Common myeloid progenitor, CD34-positive (primary cell): ENCODE measurements around the gene CD300A.
"Not testable (repeated sequence)": the region's sequence is repeated elsewhere in the genome, so short reads cannot be mapped to it uniquely, and the experiment has no call there.

ENCODE experiments used
- CTCF ChIA-PET: fragments of 350-600 bp; sonication (Branson Sonifier 250); formaldehyde crosslinking; loops from one replicate; lab custom pipeline; 2021; ENCODE audit warnings: antibody characterized with exemption; lab: Charles Lee
- POLR2A ChIA-PET: fragments of 350-600 bp; sonication (Branson Sonifier 250); formaldehyde crosslinking; loops from one replicate; lab custom pipeline; 2021; ENCODE audit warnings: antibody characterized with exemption; lab: Charles Lee
- DNase-seq, 3 donors: peaks; one replicate each; pipeline versions ENCODE4 v3.0.0 to v3.0.0-alpha.2; 2013
- H3K27ac ChIP-seq, 2 experiments: 1 replicate in 1 of 2; 2 replicates in 1 of 2; pipeline ENCODE4 v1.7.0; 2013; ENCODE audit warnings: inconsistent platforms in 2 of 2, low read length in 2 of 2, mild to moderate bottlenecking in 2 of 2, low read depth in 1 of 2, moderate library complexity in 1 of 2; ENCODE audit not compliant: severe bottlenecking in 2 of 2, insufficient read depth in 1 of 2, poor library complexity in 1 of 2
- H3K27me3 ChIP-seq, 5 experiments: replicated peaks in 2 of 5; 1 replicate in 3 of 5; 2 replicates in 2 of 5; pipeline versions ENCODE4 v1.6.1 to v1.7.0; 2013; ENCODE audit warnings: low read length in 4 of 5, mild to moderate bottlenecking in 2 of 5, moderate library complexity in 2 of 5, inconsistent platforms in 1 of 5; ENCODE audit not compliant: insufficient read depth in 5 of 5, control insufficient read depth in 4 of 5
- H3K36me3 ChIP-seq, 4 experiments: 1 replicate in 2 of 4; 2 replicates in 2 of 4; pipeline versions ENCODE4 v1.6.1 to v1.7.0; 2013; ENCODE audit warnings: low read length in 3 of 4, control low read depth in 1 of 4, mild to moderate bottlenecking in 1 of 4; ENCODE audit not compliant: control insufficient read depth in 4 of 4, insufficient read depth in 4 of 4
- H3K4me1 ChIP-seq, 4 experiments: 1 replicate in 3 of 4; 2 replicates in 1 of 4; pipeline versions ENCODE4 v1.6.1 to v1.7.1; 2013; ENCODE audit warnings: low read length in 3 of 4, mild to moderate bottlenecking in 3 of 4, control low read depth in 1 of 4, inconsistent platforms in 1 of 4, moderate library complexity in 1 of 4; ENCODE audit not compliant: control insufficient read depth in 4 of 4, insufficient read depth in 4 of 4; ENCODE audit errors: control extremely low read depth in 1 of 4
- H3K4me3 ChIP-seq, 7 experiments: 1 replicate in 4 of 7; 2 replicates in 3 of 7; pipeline versions ENCODE4 v1.5.1 to v1.7.0; 2013; ENCODE audit warnings: mild to moderate bottlenecking in 7 of 7, low read length in 6 of 7, moderate library complexity in 6 of 7, inconsistent platforms in 2 of 7, low read depth in 2 of 7, control low read depth in 1 of 7; ENCODE audit not compliant: insufficient read depth in 4 of 7, control insufficient read depth in 1 of 7; ENCODE audit errors: extremely low read depth in 1 of 7
- H3K9me3 ChIP-seq, 5 experiments: 1 replicate in 4 of 5; 2 replicates in 1 of 5; pipeline versions ENCODE4 v1.6.1 to v1.7.1; 2013; ENCODE audit warnings: low read length in 4 of 5, mild to moderate bottlenecking in 2 of 5, inconsistent platforms in 1 of 5, low read depth in 1 of 5, moderate library complexity in 1 of 5; ENCODE audit not compliant: control insufficient read depth in 4 of 5, insufficient read depth in 2 of 5; ENCODE audit errors: control extremely low read depth in 1 of 5
- WGBS: methylation state at CpG from one replicate; pipeline ENCODE4 v1.1.5; 2013; ENCODE audit not compliant: insufficient coverage; 5-methylcytosine and 5-hydroxymethylcytosine counted together

CD300A gene

DNA sequence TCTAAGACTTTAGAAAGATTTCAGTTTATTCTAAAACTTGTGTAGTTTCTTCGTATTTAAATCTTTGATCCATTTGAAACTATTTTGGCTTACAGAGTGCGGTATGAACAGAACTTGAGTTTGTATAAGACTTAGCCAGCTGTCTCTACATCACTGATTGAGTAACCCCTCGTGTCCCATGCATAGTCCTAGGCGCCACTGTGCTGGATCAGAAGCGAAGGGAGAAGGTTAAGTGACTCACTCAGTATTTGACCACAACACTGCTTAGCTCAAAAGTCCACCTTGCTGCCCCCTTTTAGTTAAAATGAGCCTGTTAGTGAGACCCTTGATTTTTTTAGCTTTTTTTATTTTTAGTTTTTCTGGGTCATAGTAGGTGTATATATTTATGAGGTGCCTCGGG is 36.4 kb downstream of the CD300A start:
- POLR2A ChIA-PET: no interaction called here
- no peak overlapping the region for H3K4me3 ChIP-seq
- no peaks in the 10 kb centered on the region for H3K4me1 ChIP-seq
- no peaks in the 10 kb centered on the region for H3K9me3 ChIP-seq
- no peak overlapping the region for H3K27ac ChIP-seq
- DNase-seq: no peak
- WGBS: 98% methylated on average over 6 of the region's 6 CpGs
- CTCF ChIA-PET: interaction anchor here (1.3 kb wide), 1 partner anchor 140 kb away, joined by 3 read pairs; no protein-coding TSS in a partner anchor
- H3K36me3 ChIP-seq: no peaks in the 10 kb centered on the region
- no peaks in the 10 kb centered on the region for H3K27me3 ChIP-seq

GRCh38 chr17:74503949-74504348 is 37.5 kb downstream of the CD300A start:
- 97% methylated on average over 3 of the region's 5 CpGs for WGBS
- H3K27ac ChIP-seq, H3K4me1 ChIP-seq, POLR2A ChIA-PET, DNase-seq, H3K4me3 ChIP-seq, H3K36me3 ChIP-seq, H3K9me3 ChIP-seq, H3K27me3 ChIP-seq, CTCF ChIA-PET: not testable (repeated sequence)

GRCh38 chr17:74508156-74508555 is 41.7 kb downstream of the CD300A start:
- CTCF ChIA-PET: no interaction called here

GRCh38 chr17:74512036-74512435 is 45.6 kb downstream of the CD300A start:
- H3K4me3 ChIP-seq: no peak overlapping the region
- no peaks in the 10 kb centered on the region for H3K36me3 ChIP-seq
- ChIA-PET CTCF (interaction anchor here (0.8 to 1.9 kb wide), 8 partner anchors 8 to 224 kb away, joined by 3 to 7 read pairs (median 4); partner anchors contain the start of gene CD300LB), POLR2A (interaction anchor here (1.0 kb wide), 1 partner anchor 48 kb away, joined by 5 read pairs; no protein-coding TSS in a partner anchor)
- no peaks in the 10 kb centered on the region for H3K9me3 ChIP-seq
- H3K27me3 ChIP-seq: no peaks in the 10 kb centered on the region
- WGBS: 100% methylated on average over 2 of the region's 2 CpGs
- DNase-seq: no peak
- H3K4me1 ChIP-seq: peaks cover 0 to 28% (median 16%) of the 10 kb centered on the region in 4 experiments
- no peak overlapping the region for H3K27ac ChIP-seq

More at GRCh38 chr17:74508156-74508555, 41.7 kb downstream of the CD300A start:
- DNase-seq: no peak
- POLR2A ChIA-PET: no interaction called here
- Histone ChIP-seq H3K27me3 (no peaks in the 10 kb centered on the region), H3K4me1 (peaks cover 0 to 13% (median 12%) of the 10 kb centered on the region in 4 experiments), H3K9me3 (no peaks in the 10 kb centered on the region), H3K36me3 (no peaks in the 10 kb centered on the region), H3K4me3 (no peak overlapping the region), H3K27ac (no peak overlapping the region)

DNA sequence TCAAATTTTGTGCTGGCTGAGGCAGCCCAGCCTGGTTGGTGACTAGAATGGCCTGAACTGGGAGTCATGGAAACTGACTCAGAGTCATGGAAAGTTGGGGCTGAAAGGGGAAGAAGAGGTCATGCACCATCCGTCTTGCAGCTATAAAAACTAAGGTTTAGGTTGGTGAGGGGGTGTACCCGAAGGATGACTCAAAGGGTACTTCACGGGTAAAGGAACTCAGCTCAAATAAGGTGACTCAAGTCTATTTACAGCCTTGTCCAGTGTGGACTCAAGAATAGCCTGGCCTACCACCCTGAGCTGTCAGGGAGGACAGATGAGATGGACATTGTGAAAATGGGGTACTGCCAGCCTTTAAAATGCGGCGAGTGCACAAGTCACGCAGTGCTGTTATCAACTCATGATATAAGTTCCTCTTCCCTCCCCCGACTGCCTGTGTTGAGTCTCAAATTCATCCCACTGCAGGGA is 46.2 kb downstream of the CD300A start:
- H3K4me1 ChIP-seq: peaks cover 0 to 28% (median 16%) of the 10 kb centered on the region in 4 experiments
- POLR2A ChIA-PET: interaction anchor here (1.0 kb wide), 1 partner anchor 49 kb away, joined by 5 read pairs; no protein-coding TSS in a partner anchor
- no peaks in the 10 kb centered on the region for H3K9me3 ChIP-seq
- H3K36me3 ChIP-seq: no peaks in the 10 kb centered on the region
- peak; percentile 59 to 93 (median 91) for DNase-seq
- CTCF ChIA-PET: interaction anchor here (1.0 to 1.9 kb wide), 7 partner anchors 8 to 224 kb away, joined by 3 to 7 read pairs (median 4); partner anchors contain the start of gene CD300LB
- H3K4me3 ChIP-seq: peak overlapping the region in 1 of 7 experiments; percentile 4
- WGBS: 17% methylated on average over 7 of the region's 7 CpGs
- no peak overlapping the region for H3K27ac ChIP-seq
- no peaks in the 10 kb centered on the region for H3K27me3 ChIP-seq

DNA sequence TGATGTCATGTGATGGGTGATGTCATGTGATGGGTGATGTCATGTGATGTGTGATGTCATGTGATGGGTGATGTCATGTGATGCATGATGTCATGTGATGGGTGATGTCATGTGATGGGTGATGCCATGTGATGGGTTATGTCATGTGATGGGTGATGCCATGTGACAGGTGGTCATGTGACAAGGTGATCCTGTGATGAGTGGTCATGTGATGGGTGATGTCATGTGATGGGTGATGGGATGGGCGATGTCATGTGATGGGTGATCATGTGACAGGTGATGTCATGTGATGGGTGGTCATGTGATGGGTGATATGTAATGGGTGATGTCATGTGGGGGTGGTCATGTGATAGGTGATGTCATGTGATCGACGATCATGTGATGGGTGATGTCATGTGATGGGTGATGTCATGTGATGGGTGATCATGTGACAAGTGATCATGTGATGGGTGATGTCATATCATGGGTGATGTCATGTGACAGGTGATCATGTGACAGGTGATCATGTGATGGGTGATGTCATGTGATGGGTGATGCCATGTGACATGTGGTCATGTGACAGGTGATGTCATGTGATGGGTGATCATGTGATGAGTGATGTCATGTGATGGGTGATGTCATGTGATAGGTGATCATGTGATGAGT is 47.7 kb downstream of the CD300A start:
- no peak overlapping the region for H3K27ac ChIP-seq
- DNase-seq: peak; percentile 88 to 99 (median 98)
- no peak overlapping the region for H3K4me3 ChIP-seq
- no peaks in the 10 kb centered on the region for H3K27me3 ChIP-seq
- peaks cover 0 to 6% (median 0%) of the 10 kb centered on the region in 5 experiments for H3K9me3 ChIP-seq
- H3K4me1 ChIP-seq: peaks cover 0 to 28% (median 17%) of the 10 kb centered on the region in 4 experiments
- no peaks in the 10 kb centered on the region for H3K36me3 ChIP-seq
- CTCF ChIA-PET: interaction anchor here (0.6 to 0.9 kb wide), 2 partner anchors 14 kb away, joined by 3 to 4 read pairs; no protein-coding TSS in a partner anchor
- 100% methylated on average over 3 of the region's 3 CpGs for WGBS
- POLR2A ChIA-PET: no interaction called here
